ENCODE measurements around the gene THAP7. TPM values are rescaled to one million over a fixed set of nuclear protein-coding genes. Genes with fewer than 3 reads are reported as not detected.
"Not testable (repeated sequence)": the region's sequence is repeated elsewhere in the genome, so short reads cannot be mapped to it uniquely, and the experiment has no call there.

Gene THAP7
- total RNA-seq, 2 experiments from 2014 or later, result 29.1 to 29.8 TPM

- CTCF ChIA-PET, result interaction anchor here (0.9 to 1.6 kb wide), 3 partner anchors 9 to 26 kb away, joined by 3 to 6 read pairs (median 4); no protein-coding TSS in a partner anchor
- Mint-ChIP-seq H3K4me3 (no peak overlapping the region), H3K9me3 (peaks cover under 1% of the 10 kb centered on the region), H3K36me3 (ENCODE audit: low read depth) (no peaks in the 10 kb centered on the region), H3K27ac (no peak overlapping the region), H3K4me1 (no peaks in the 10 kb centered on the region), H3K27me3 (no peaks in the 10 kb centered on the region)
- POLR2A ChIA-PET, result no interaction called here
- no peak for DNase-seq
Observed at GRCh38 chr22:20972933-20973577, 28.9 kb downstream of the THAP7 start.

- H3K9me3 Mint-ChIP-seq; H3K4me1 Mint-ChIP-seq; DNase-seq; H3K27ac Mint-ChIP-seq; POLR2A ChIA-PET; H3K4me3 Mint-ChIP-seq; H3K36me3 Mint-ChIP-seq (ENCODE audit: low read depth); H3K27me3 Mint-ChIP-seq: not testable (repeated sequence)
- CTCF ChIA-PET, result interaction anchor here (0.9 kb wide), 1 partner anchor 27 kb away, joined by 3 read pairs; no protein-coding TSS in a partner anchor
Observed at GRCh38 chr22:20972014-20972694, 29.8 kb downstream of the THAP7 start.

- Mint-ChIP-seq H3K27ac (no peak overlapping the region), H3K27me3 (no peaks in the 10 kb centered on the region), H3K4me3 (no peak overlapping the region), H3K9me3 (no peaks in the 10 kb centered on the region), H3K4me1 (no peaks in the 10 kb centered on the region), H3K36me3 (ENCODE audit: low read depth) (no peaks in the 10 kb centered on the region)
- DNase-seq, result no peak
- ChIA-PET POLR2A (no interaction called here), CTCF (interaction anchor here (0.6 kb wide), 1 partner anchor 12 kb away, joined by 3 read pairs; no protein-coding TSS in a partner anchor)
Observed at GRCh38 chr22:20970939-20971657, 30.8 kb downstream of the THAP7 start.

- H3K36me3 Mint-ChIP-seq (ENCODE audit: low read depth), result no peaks in the 10 kb centered on the region
- H3K27ac Mint-ChIP-seq, result no peak overlapping the region
- CTCF ChIA-PET, result interaction anchor here (0.6 to 1.5 kb wide), 2 partner anchors 11 to 51 kb away, joined by 3 to 4 read pairs; partner anchors contain the start of gene CRKL
- no peaks in the 10 kb centered on the region for H3K9me3 Mint-ChIP-seq
- peaks cover 19% of the 10 kb centered on the region for H3K27me3 Mint-ChIP-seq
- POLR2A ChIA-PET, result no interaction called here
- DNase-seq, result no peak
- H3K4me3 Mint-ChIP-seq, result no peak overlapping the region
- peaks cover 6% of the 10 kb centered on the region for H3K4me1 Mint-ChIP-seq
Observed at GRCh38 chr22:20968281-20968977, 33.5 kb downstream of the THAP7 start.

- H3K36me3 Mint-ChIP-seq (ENCODE audit: low read depth), result no peaks in the 10 kb centered on the region
- peaks cover 6% of the 10 kb centered on the region for H3K4me1 Mint-ChIP-seq
- H3K27ac Mint-ChIP-seq, result no peak overlapping the region
- H3K9me3 Mint-ChIP-seq, result no peaks in the 10 kb centered on the region
- H3K4me3 Mint-ChIP-seq, result no peak overlapping the region
- peaks cover 19% of the 10 kb centered on the region for H3K27me3 Mint-ChIP-seq
- CTCF ChIA-PET, result interaction anchor here (1.5 kb wide), 1 partner anchor 8 kb away, joined by 4 read pairs; no protein-coding TSS in a partner anchor
- no peak for DNase-seq
- POLR2A ChIA-PET, result no interaction called here
Observed at GRCh38 chr22:20967697-20968211, 34.2 kb downstream of the THAP7 start.

- H3K4me1 Mint-ChIP-seq, result peaks cover 6% of the 10 kb centered on the region
- POLR2A ChIA-PET, result no interaction called here
- peaks cover 19% of the 10 kb centered on the region for H3K27me3 Mint-ChIP-seq
- H3K9me3 Mint-ChIP-seq, result no peaks in the 10 kb centered on the region
- no peak within 1 kb of the TSS for H3K4me3 Mint-ChIP-seq
- no peak for DNase-seq
- no peak within 1 kb of the TSS for H3K27ac Mint-ChIP-seq
- CTCF ChIA-PET, result interaction anchor here (1.5 kb wide), 1 partner anchor 9 kb away, joined by 4 read pairs; no protein-coding TSS in a partner anchor
- no peaks in the 10 kb centered on the region for H3K36me3 Mint-ChIP-seq (ENCODE audit: low read depth)
Observed at GRCh38 chr22:20966883-20967696, 34.8 kb downstream of the THAP7 start, which contains the start of gene AIFM3. AIFM3 (plus strand) TSS chr22:20967255; CDS start chr22:20967945, 690 bp downstream.

- no peaks in the 10 kb centered on the region for H3K9me3 Mint-ChIP-seq
- no peak overlapping the region for H3K4me3 Mint-ChIP-seq
- no peaks in the 10 kb centered on the region for H3K36me3 Mint-ChIP-seq (ENCODE audit: low read depth)
- peaks cover 21% of the 10 kb centered on the region for H3K27me3 Mint-ChIP-seq
- no peak overlapping the region for H3K27ac Mint-ChIP-seq
- peaks cover 10% of the 10 kb centered on the region for H3K4me1 Mint-ChIP-seq
- no peak for DNase-seq
- ChIA-PET CTCF (interaction anchor here (0.5 to 1.5 kb wide), 2 partner anchors 9 to 106 kb away, joined by 4 read pairs; no protein-coding TSS in a partner anchor), POLR2A (no interaction called here)
Observed at GRCh38 chr22:20965888-20966855, 35.7 kb downstream of the THAP7 start.

GRCh38 chr22:20965104-20965887 is 36.6 kb downstream of the THAP7 start:
- CTCF ChIA-PET, result interaction anchor here (2.4 kb wide), 1 partner anchor 8 kb away, joined by 6 read pairs; no protein-coding TSS in a partner anchor
- POLR2A ChIA-PET, result no interaction called here
- no peak overlapping the region for H3K4me3 Mint-ChIP-seq

GRCh38 chr22:20964799-20965103 is 37.2 kb downstream of the THAP7 start:
- Mint-ChIP-seq H3K4me3 (peak overlapping the region; percentile 51), H3K36me3 (ENCODE audit: low read depth) (no peaks in the 10 kb centered on the region), H3K4me1 (peaks cover 10% of the 10 kb centered on the region), H3K9me3 (no peaks in the 10 kb centered on the region), H3K27me3 (peaks cover 30% of the 10 kb centered on the region), H3K27ac (peak overlapping the region; percentile 25)
- ChIA-PET POLR2A (no interaction called here), CTCF (interaction anchor here (2.4 kb wide), 1 partner anchor 9 kb away, joined by 6 read pairs; no protein-coding TSS in a partner anchor)
- DNase-seq, result no peak

More at GRCh38 chr22:20965104-20965887, 36.6 kb downstream of the THAP7 start:
- DNase-seq, result no peak
- Mint-ChIP-seq H3K27ac (no peak overlapping the region), H3K36me3 (ENCODE audit: low read depth) (no peaks in the 10 kb centered on the region), H3K9me3 (no peaks in the 10 kb centered on the region), H3K27me3 (peaks cover 26% of the 10 kb centered on the region), H3K4me1 (peaks cover 10% of the 10 kb centered on the region)

- no peak for DNase-seq
- ChIA-PET CTCF (interaction anchor here (2.4 kb wide), 1 partner anchor 9 kb away, joined by 6 read pairs; no protein-coding TSS in a partner anchor), POLR2A (no interaction called here)
- H3K36me3 Mint-ChIP-seq (ENCODE audit: low read depth), result no peaks in the 10 kb centered on the region
- H3K27me3 Mint-ChIP-seq, result peaks cover 30% of the 10 kb centered on the region
- H3K4me3 Mint-ChIP-seq, result peak overlapping the region; percentile 51
- peaks cover 10% of the 10 kb centered on the region for H3K4me1 Mint-ChIP-seq
- H3K9me3 Mint-ChIP-seq, result no peaks in the 10 kb centered on the region
- H3K27ac Mint-ChIP-seq, result peak overlapping the region; percentile 25
Observed at GRCh38 chr22:20964090-20964798, 37.7 kb downstream of the THAP7 start.

Measured in activated CD4-positive, alpha-beta T cell treated with anti-CD3 and anti-CD28 coated beads, Interleukin-2, amount 10 ng/mL, durations not matched to agents 7 days and 5 days (primary cell).